Measurements from ENCODE around the gene NBPF19. TPM values are rescaled to one million over a fixed set of nuclear protein-coding genes. Genes with fewer than 3 reads are reported as not detected.
A peak's percentile ranks its signal among the peaks of the same experiment; 100 is the strongest.
"Not testable (repeated sequence)": the region's sequence is repeated elsewhere in the genome, so short reads cannot be mapped to it uniquely, and the experiment has no call there.

Gene NBPF19
- total RNA-seq (2021; ENCODE audit: unreplicated experiment) (13.8 TPM), Bru-seq, nascent RNA (percentile 77 among the genes with signal in this experiment), BruChase-seq, experiment 1, labeled RNA remaining after a 2-hour chase (percentile 65 among the genes with signal in this experiment), BruChase-seq, experiment 2, labeled RNA remaining after a 6-hour chase (percentile 56 among the genes with signal in this experiment)
- polyA plus RNA-seq (2012; ENCODE audit: insufficient read length), result 2.4 TPM
- long read RNA-seq, partial matches to known transcripts, result 12 of 32 reads
- long read RNA-seq, other reads (novel, unspliced or antisense), result 20 of 32 reads

GRCh38 chr1:149474745-149475144, at the start of gene NBPF19:
TSS of gene NBPF19 (plus strand) at chr1:149475045. CDS start at chr1:149475933, 888 bp downstream.
- H3K9me3 ChIP-seq (ENCODE audit: control insufficient read depth, insufficient read depth, low read depth, low read length); POLR2A ChIA-PET; H3K4me1 ChIP-seq (ENCODE audit: control insufficient read depth, insufficient read depth, low read length); in situ Hi-C loops (cut with HindIII; ENCODE audit: low pct_unique_long_range_greater_than_20kb, low sequenced_read_pairs); H3K27me3 ChIP-seq (ENCODE audit: control insufficient read depth, insufficient read depth, low read length); DNase-seq (ENCODE audit: low read depth, low spot score); H3K36me3 ChIP-seq (ENCODE audit: control insufficient read depth, insufficient read depth, low read length); H3K27ac ChIP-seq (ENCODE audit: low read length); BruUV-seq (replicated peaks); H3K4me3 ChIP-seq (ENCODE audit: low read depth in 2 of 2, low read length in 2 of 2); ATAC-seq; intact Hi-C loops (cut with micrococcal nuclease; ENCODE audit: unreplicated experiment); CTCF ChIA-PET: not testable (repeated sequence)

- not testable (repeated sequence) for BruUV-seq (replicated peaks); H3K4me3 ChIP-seq (ENCODE audit: low read depth in 2 of 2, low read length in 2 of 2)
Measured at GRCh38 chr1:149428317-149428716, 46.5 kb upstream of the NBPF19 start.

GRCh38 chr1:149445451-149445850, 29.4 kb upstream of the NBPF19 start:
- H3K4me3 ChIP-seq (ENCODE audit: low read depth in 2 of 2, low read length in 2 of 2); H3K9me3 ChIP-seq (ENCODE audit: control insufficient read depth, insufficient read depth, low read depth, low read length); H3K4me1 ChIP-seq (ENCODE audit: control insufficient read depth, insufficient read depth, low read length); in situ Hi-C loops (cut with HindIII; ENCODE audit: low pct_unique_long_range_greater_than_20kb, low sequenced_read_pairs); ATAC-seq; H3K27me3 ChIP-seq (ENCODE audit: control insufficient read depth, insufficient read depth, low read length); H3K27ac ChIP-seq (ENCODE audit: low read length); H3K36me3 ChIP-seq (ENCODE audit: control insufficient read depth, insufficient read depth, low read length); DNase-seq (ENCODE audit: low read depth, low spot score); CTCF ChIA-PET; BruUV-seq (replicated peaks); intact Hi-C loops (cut with micrococcal nuclease; ENCODE audit: unreplicated experiment): not testable (repeated sequence)
- POLR2A ChIA-PET, result interaction anchor here (0.7 kb wide), 1 partner anchor 1758 kb away, joined by 9 read pairs; no protein-coding TSS in a partner anchor

More at GRCh38 chr1:149428317-149428716, 46.5 kb upstream of the NBPF19 start:
- intact Hi-C loops (cut with micrococcal nuclease; ENCODE audit: unreplicated experiment); H3K27ac ChIP-seq (ENCODE audit: low read length); POLR2A ChIA-PET; DNase-seq (ENCODE audit: low read depth, low spot score); ATAC-seq; H3K9me3 ChIP-seq (ENCODE audit: control insufficient read depth, insufficient read depth, low read depth, low read length); H3K4me1 ChIP-seq (ENCODE audit: control insufficient read depth, insufficient read depth, low read length); in situ Hi-C loops (cut with HindIII; ENCODE audit: low pct_unique_long_range_greater_than_20kb, low sequenced_read_pairs); CTCF ChIA-PET; H3K36me3 ChIP-seq (ENCODE audit: control insufficient read depth, insufficient read depth, low read length); H3K27me3 ChIP-seq (ENCODE audit: control insufficient read depth, insufficient read depth, low read length): not testable (repeated sequence)

- H3K27ac ChIP-seq (ENCODE audit: low read length); CTCF ChIA-PET; H3K4me3 ChIP-seq (ENCODE audit: low read depth in 2 of 2, low read length in 2 of 2): not testable (repeated sequence)
Measured at GRCh38 chr1:149452196-149452595, 22.6 kb upstream of the NBPF19 start.

GRCh38 chr1:149452652-149453051, 22.2 kb upstream of the NBPF19 start:
- in situ Hi-C loops (cut with HindIII; ENCODE audit: low pct_unique_long_range_greater_than_20kb, low sequenced_read_pairs); ATAC-seq; POLR2A ChIA-PET; H3K4me1 ChIP-seq (ENCODE audit: control insufficient read depth, insufficient read depth, low read length); H3K27ac ChIP-seq (ENCODE audit: low read length); CTCF ChIA-PET; H3K9me3 ChIP-seq (ENCODE audit: control insufficient read depth, insufficient read depth, low read depth, low read length); BruUV-seq (replicated peaks); DNase-seq (ENCODE audit: low read depth, low spot score); H3K4me3 ChIP-seq (ENCODE audit: low read depth in 2 of 2, low read length in 2 of 2); intact Hi-C loops (cut with micrococcal nuclease; ENCODE audit: unreplicated experiment); H3K36me3 ChIP-seq (ENCODE audit: control insufficient read depth, insufficient read depth, low read length); H3K27me3 ChIP-seq (ENCODE audit: control insufficient read depth, insufficient read depth, low read length): not testable (repeated sequence)

More at GRCh38 chr1:149452196-149452595, 22.6 kb upstream of the NBPF19 start:
- POLR2A ChIA-PET; ATAC-seq; H3K9me3 ChIP-seq (ENCODE audit: control insufficient read depth, insufficient read depth, low read depth, low read length); in situ Hi-C loops (cut with HindIII; ENCODE audit: low pct_unique_long_range_greater_than_20kb, low sequenced_read_pairs); BruUV-seq (replicated peaks); intact Hi-C loops (cut with micrococcal nuclease; ENCODE audit: unreplicated experiment); H3K36me3 ChIP-seq (ENCODE audit: control insufficient read depth, insufficient read depth, low read length); H3K27me3 ChIP-seq (ENCODE audit: control insufficient read depth, insufficient read depth, low read length); H3K4me1 ChIP-seq (ENCODE audit: control insufficient read depth, insufficient read depth, low read length); DNase-seq (ENCODE audit: low read depth, low spot score): not testable (repeated sequence)
